Neural progenitor cell (in vitro differentiated cells): ENCODE results near the gene NETO1.

ENCODE experiments used
- EZH2 ChIP-seq: fragments of 200-600 bp; sonication (generic); IDR thresholded peaks from 2 replicates; pipeline ENCODE4 v1.6.1; 2017; ENCODE audit warnings: antibody characterized with exemption, mild to moderate bottlenecking, moderate library complexity
- EZH2phosphoT487 ChIP-seq: fragments of 200-600 bp; sonication (generic); IDR thresholded peaks from 2 replicates; pipeline ENCODE4 v1.6.1; 2017; ENCODE audit warnings: antibody characterized with exemption
- TF ChIP-seq, protein P1 (sequence below): fragments of 200-600 bp; sonication (generic); IDR thresholded peaks from 2 replicates; pipeline ENCODE4 v1.5.1; 2017; ENCODE audit warnings: antibody characterized with exemption, mild to moderate bottlenecking

DNA sequence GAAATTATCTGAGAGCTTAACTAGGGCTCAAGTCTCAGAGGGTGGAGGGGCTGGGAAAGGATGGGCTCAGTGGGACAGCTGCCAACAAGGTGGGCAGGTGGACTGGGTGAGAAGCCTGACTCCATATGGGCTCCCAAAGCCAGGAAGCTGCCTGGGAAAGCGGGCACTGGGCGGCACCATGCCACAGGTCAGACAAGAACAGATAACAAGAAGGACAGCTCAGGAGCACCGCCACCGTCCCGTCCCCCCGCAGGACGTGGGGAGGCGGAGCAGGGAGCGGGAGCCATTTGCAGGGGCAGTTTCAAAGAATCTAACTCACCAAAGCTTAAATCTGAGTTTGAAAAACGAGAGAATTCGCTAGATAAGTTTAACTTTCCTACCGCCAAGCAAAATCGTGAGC is 45.6 kb downstream of the NETO1 start:
- TF ChIP-seq, protein P1, sequence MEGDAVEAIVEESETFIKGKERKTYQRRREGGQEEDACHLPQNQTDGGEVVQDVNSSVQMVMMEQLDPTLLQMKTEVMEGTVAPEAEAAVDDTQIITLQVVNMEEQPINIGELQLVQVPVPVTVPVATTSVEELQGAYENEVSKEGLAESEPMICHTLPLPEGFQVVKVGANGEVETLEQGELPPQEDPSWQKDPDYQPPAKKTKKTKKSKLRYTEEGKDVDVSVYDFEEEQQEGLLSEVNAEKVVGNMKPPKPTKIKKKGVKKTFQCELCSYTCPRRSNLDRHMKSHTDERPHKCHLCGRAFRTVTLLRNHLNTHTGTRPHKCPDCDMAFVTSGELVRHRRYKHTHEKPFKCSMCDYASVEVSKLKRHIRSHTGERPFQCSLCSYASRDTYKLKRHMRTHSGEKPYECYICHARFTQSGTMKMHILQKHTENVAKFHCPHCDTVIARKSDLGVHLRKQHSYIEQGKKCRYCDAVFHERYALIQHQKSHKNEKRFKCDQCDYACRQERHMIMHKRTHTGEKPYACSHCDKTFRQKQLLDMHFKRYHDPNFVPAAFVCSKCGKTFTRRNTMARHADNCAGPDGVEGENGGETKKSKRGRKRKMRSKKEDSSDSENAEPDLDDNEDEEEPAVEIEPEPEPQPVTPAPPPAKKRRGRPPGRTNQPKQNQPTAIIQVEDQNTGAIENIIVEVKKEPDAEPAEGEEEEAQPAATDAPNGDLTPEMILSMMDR, result no peak
- TF ChIP-seq EZH2, result no peak
- TF ChIP-seq EZH2phosphoT487, result no peak
